Osteoblast (primary cell): ENCODE measurements around the gene HSDL2. TPM values are rescaled to one million over a fixed set of nuclear protein-coding genes. Genes with fewer than 3 reads are reported as not detected.
A peak's percentile ranks its signal among the peaks of the same experiment; 100 is the strongest.

Source experiments
- DNase-seq: peaks from one replicate; pipeline ENCODE4 v3.0.0; 2011; ENCODE audit warnings: low spot score, mixed read lengths; ENCODE audit not compliant: insufficient read length; ENCODE audit errors: missing footprints
- H2AFZ ChIP-seq: 2 replicates; pipeline ENCODE4 v1.6.0; 2011; ENCODE audit warnings: mild to moderate bottlenecking, low read length
- H3K27ac ChIP-seq: 2 replicates; pipeline ENCODE4 v1.5.1; 2011; ENCODE audit warnings: mild to moderate bottlenecking, low read depth, low read length, moderate library complexity
- H3K27me3 ChIP-seq: 2 replicates; pipeline ENCODE4 v1.6.0; 2012; ENCODE audit warnings: mild to moderate bottlenecking, control low read depth, inconsistent platforms, low read length, moderate library complexity; ENCODE audit not compliant: insufficient read depth
- H3K36me3 ChIP-seq: 2 replicates; pipeline ENCODE4 v1.5.1; 2011; ENCODE audit warnings: mild to moderate bottlenecking, low read length, control low read depth, moderate library complexity; ENCODE audit not compliant: insufficient read depth
- H3K4me1 ChIP-seq: 2 replicates; pipeline ENCODE4 v1.5.1; 2011; ENCODE audit warnings: mild to moderate bottlenecking, low read length, control low read depth, moderate library complexity; ENCODE audit not compliant: insufficient read depth
- H3K4me2 ChIP-seq: 2 replicates; pipeline ENCODE4 v1.6.0; 2011; ENCODE audit warnings: mild to moderate bottlenecking, low read length; ENCODE audit not compliant: insufficient read depth
- H3K4me3 ChIP-seq: fragments of 200-600 bp; sonication (generic); 3 replicates; pipeline ENCODE4 v1.5.1; 2012; ENCODE audit warnings: mild to moderate bottlenecking, low read length, inconsistent platforms; ENCODE audit not compliant: insufficient read depth
- H3K79me2 ChIP-seq: 2 replicates; pipeline ENCODE4 v1.6.0; 2012; ENCODE audit warnings: mild to moderate bottlenecking, low read length, control low read depth, inconsistent platforms; ENCODE audit not compliant: insufficient read depth
- H3K9me3 ChIP-seq: 2 replicates; pipeline ENCODE4 v1.5.1; 2011; ENCODE audit warnings: low read depth, low read length, control low read depth
- H4K20me1 ChIP-seq: 2 replicates; pipeline ENCODE4 v1.6.0; 2012; ENCODE audit warnings: mild to moderate bottlenecking, low read length, control low read depth; ENCODE audit not compliant: insufficient read depth
- CTCF ChIP-seq: IDR thresholded peaks from 2 replicates; pipeline ENCODE4 v1.5.1; 2011; ENCODE audit warnings: mild to moderate bottlenecking, low read depth, low read length, moderate library complexity; ENCODE audit errors: extremely low read depth
- total RNA-seq: library from RNA; depleted of rRNA; stranded (reverse); fragments of >200 nt; gene quantifications from 2 replicates; pipeline ENCODE4 v1.2.3, GENCODE V29; 2012

The HSDL2 gene
- total RNA-seq, 1 donor: 42.3 TPM

GRCh38 chr9:112341730-112342129, 38.2 kb upstream of the HSDL2 start:
- no peaks in the 10 kb centered on the region for H3K36me3 ChIP-seq
- no peaks in the 10 kb centered on the region for H3K27me3 ChIP-seq
- H3K4me2 ChIP-seq: peak overlapping the region; percentile 34
- H2AFZ ChIP-seq: peak overlapping the region; percentile 85
- H3K4me3 ChIP-seq: no peak overlapping the region
- H4K20me1 ChIP-seq: no peaks in the 10 kb centered on the region
- DNase-seq: peak; percentile 34
- no peaks in the 10 kb centered on the region for H3K79me2 ChIP-seq
- TF ChIP-seq CTCF: no peak
- H3K27ac ChIP-seq: peak overlapping the region; percentile 24
- H3K9me3 ChIP-seq: no peaks in the 10 kb centered on the region
- peaks cover 11% of the 10 kb centered on the region for H3K4me1 ChIP-seq

DNA sequence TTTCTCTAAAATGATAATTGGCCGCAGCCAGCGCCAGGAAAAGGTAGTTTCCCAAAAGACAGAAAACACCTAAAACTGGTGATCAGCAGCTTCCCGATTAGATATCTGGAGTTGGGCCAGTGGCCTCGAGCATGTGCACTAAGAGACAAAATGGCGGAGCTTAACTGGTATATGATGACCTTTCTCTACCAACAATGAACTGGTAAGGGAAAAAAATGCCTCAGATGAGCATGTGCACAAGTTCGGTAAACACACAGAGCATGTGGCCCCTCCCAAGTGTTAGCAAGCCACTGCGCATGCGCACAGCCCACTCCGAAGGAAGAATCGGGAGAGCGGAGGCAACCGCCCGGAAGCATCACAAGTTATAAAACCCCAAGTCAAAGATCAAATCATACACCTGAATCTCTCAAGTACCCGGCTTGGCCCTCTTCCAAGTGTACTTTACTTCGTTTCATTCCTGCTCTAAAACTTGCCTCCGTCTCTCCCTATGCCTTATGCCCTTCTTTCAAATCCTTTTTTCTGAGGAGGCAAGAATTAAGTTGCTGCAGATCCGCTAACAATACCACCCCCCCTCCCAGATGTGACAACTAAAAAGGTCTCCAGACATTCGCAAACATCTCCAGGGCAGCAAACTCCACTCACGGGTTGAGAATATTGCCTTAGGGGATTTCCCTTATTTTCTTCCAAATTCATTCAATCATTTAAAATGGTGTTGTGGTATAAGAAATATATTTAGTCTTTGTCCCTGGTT, 31.5 kb upstream of the HSDL2 start:
- DNase-seq: peak; percentile 29
- no peak for TF ChIP-seq CTCF
- Histone ChIP-seq H2AFZ (peak overlapping the region; percentile 99), H3K36me3 (no peaks in the 10 kb centered on the region), H3K79me2 (no peaks in the 10 kb centered on the region), H3K4me3 (peak overlapping the region; percentile 82), H4K20me1 (no peaks in the 10 kb centered on the region), H3K9me3 (no peaks in the 10 kb centered on the region), H3K27me3 (no peaks in the 10 kb centered on the region), H3K4me1 (peaks cover 6% of the 10 kb centered on the region), H3K4me2 (peak overlapping the region; percentile 98), H3K27ac (peak overlapping the region; percentile 39)

DNA sequence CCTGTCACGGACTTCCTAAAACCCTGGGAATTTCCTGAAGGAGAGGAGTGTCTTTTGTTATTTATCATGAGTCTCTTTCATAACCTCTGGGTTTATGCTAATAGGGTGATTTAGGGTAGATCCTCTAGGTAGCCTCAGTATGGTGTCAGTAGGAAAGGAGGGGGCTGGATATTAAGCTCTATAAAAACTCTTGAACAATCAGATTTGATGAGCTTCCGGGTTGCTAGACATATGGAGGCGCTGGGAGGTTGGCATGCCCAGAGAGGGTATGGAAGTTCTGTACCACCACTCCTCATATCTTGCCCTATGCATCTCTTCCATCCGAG, 30.9 kb upstream of the HSDL2 start:
- no peaks in the 10 kb centered on the region for H4K20me1 ChIP-seq
- H3K4me1 ChIP-seq: peaks cover 6% of the 10 kb centered on the region
- H3K27ac ChIP-seq: peak overlapping the region; percentile 39
- H3K79me2 ChIP-seq: no peaks in the 10 kb centered on the region
- H3K4me2 ChIP-seq: peak overlapping the region; percentile 98
- no peak for TF ChIP-seq CTCF
- no peaks in the 10 kb centered on the region for H3K27me3 ChIP-seq
- no peak for DNase-seq
- peak overlapping the region; percentile 99 for H2AFZ ChIP-seq
- H3K9me3 ChIP-seq: no peaks in the 10 kb centered on the region
- H3K36me3 ChIP-seq: no peaks in the 10 kb centered on the region
- H3K4me3 ChIP-seq: peak overlapping the region; percentile 82

GRCh38 chr9:112351184-112351583, 28.7 kb upstream of the HSDL2 start:
- Histone ChIP-seq H3K9me3 (no peaks in the 10 kb centered on the region), H3K27ac (no peak overlapping the region), H3K4me1 (peaks cover 6% of the 10 kb centered on the region), H4K20me1 (no peaks in the 10 kb centered on the region), H3K4me2 (no peak overlapping the region), H3K27me3 (no peaks in the 10 kb centered on the region), H3K79me2 (no peaks in the 10 kb centered on the region), H2AFZ (no peak overlapping the region), H3K36me3 (no peaks in the 10 kb centered on the region), H3K4me3 (no peak overlapping the region)
- DNase-seq: no peak
- TF ChIP-seq CTCF: no peak
